GM12892 (cell line): ENCODE results near the gene DLK2.

Source experiments
- POLR2A ChIP-seq: IDR thresholded peaks from 2 replicates; pipeline ENCODE4 v1.6.1; 2011; ENCODE audit warnings: low read depth, low read length, control low read depth
- POLR2AphosphoS5 ChIP-seq: IDR thresholded peaks from 2 replicates; pipeline ENCODE4 v1.6.1; 2011; ENCODE audit warnings: low read depth, low read length, control low read depth
- TAF1 ChIP-seq: IDR thresholded peaks from 2 replicates; pipeline ENCODE4 v1.6.1; 2011; ENCODE audit warnings: low read depth, mild to moderate bottlenecking, control low read depth, low read length, borderline replicate concordance

DNA sequence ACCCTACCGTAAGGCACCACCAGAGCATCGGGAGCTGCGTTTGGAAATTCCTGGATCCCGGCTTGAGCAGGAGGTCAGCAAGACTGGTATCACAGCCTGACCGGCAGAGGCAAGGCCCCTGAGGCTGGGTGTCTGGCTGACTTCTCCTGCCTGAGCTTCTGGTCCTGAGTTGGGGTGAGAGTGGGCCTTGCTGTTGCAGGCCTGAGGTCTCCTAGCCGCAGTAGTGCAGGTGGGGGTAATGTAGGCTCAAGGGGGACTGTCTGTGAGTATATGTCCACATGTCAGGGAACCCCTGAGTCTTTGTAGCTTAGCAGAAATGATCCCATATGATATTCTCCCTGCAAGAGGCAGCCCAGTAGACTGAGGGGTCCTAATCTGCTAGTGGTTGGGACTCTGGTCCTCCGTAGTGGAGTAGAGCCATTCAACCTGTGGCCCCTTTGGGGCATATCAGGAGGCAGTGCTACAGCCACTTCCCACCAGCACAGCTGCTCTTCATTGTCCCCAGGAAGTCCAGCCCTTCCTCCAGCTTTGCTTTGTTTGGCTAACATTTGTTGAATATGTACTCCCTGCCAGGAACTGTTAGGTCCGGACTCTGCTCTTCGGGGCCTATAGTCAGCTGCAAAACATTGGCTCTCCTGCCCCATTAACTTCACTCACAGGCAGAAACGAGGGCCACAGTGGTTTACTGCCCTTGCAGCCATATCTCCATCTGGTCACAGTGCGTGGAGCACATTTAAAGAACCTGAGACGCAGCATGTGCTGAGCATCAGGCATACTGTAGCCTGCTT is 43.9 kb upstream of the DLK2 start:
- TF ChIP-seq POLR2A (no peak), TAF1 (no peak), POLR2AphosphoS5 (no peak)
